Activated CD4-positive, alpha-beta T cell treated with anti-CD3 and anti-CD28 coated beads, Interleukin-2, amount 50 U/mL, for 48 hours (primary cell): ENCODE results near the gene KDM2A.
A peak's percentile ranks its signal among the peaks of the same experiment; 100 is the strongest.

Source experiments
- DNase-seq, 2 experiments: peaks; one replicate each; pipeline ENCODE4 v3.0.0-alpha.2; 2020

The KDM2A gene

GRCh38 chr11:67274768-67275605, 155.9 kb downstream of the KDM2A start:
- DNase-seq = no peak

GRCh38 chr11:67275606-67276409, 156.7 kb downstream of the KDM2A start:
- peak in 1 of 2 experiments; percentile 36 for DNase-seq

- DNase-seq = peak; percentile 70 to 76
Observed at GRCh38 chr11:67276781-67277230, 157.7 kb downstream of the KDM2A start.

GRCh38 chr11:67277231-67277961, 158.3 kb downstream of the KDM2A start:
- peak; percentile 89 to 92 for DNase-seq

GRCh38 chr11:67278135-67278938, 159.3 kb downstream of the KDM2A start:
- no peak for DNase-seq

GRCh38 chr11:67278939-67279588, 160.0 kb downstream of the KDM2A start:
- no peak for DNase-seq

GRCh38 chr11:67279589-67280340, 160.7 kb downstream of the KDM2A start:
- DNase-seq = no peak

GRCh38 chr11:67280341-67280787, 161.3 kb downstream of the KDM2A start:
- DNase-seq = no peak

- no peak for DNase-seq
Observed at GRCh38 chr11:67280788-67281551, 161.9 kb downstream of the KDM2A start.

GRCh38 chr11:67281552-67282150, 162.6 kb downstream of the KDM2A start:
- no peak for DNase-seq

- DNase-seq = no peak
Observed at GRCh38 chr11:67282155-67282875, 163.3 kb downstream of the KDM2A start.

GRCh38 chr11:67282876-67283371, 163.9 kb downstream of the KDM2A start:
- no peak for DNase-seq

GRCh38 chr11:67283481-67283963, 164.5 kb downstream of the KDM2A start:
- DNase-seq = no peak

- no peak for DNase-seq
Observed at GRCh38 chr11:67284811-67285540, 165.9 kb downstream of the KDM2A start.

- DNase-seq = no peak
Observed at GRCh38 chr11:67285541-67286498, 166.8 kb downstream of the KDM2A start.

- peak in 1 of 2 experiments; percentile 40 for DNase-seq
Observed at GRCh38 chr11:67286621-67287333, 167.7 kb downstream of the KDM2A start.
